HG02973 (cell line): Measurements from ENCODE around the gene TOMM20.

ENCODE experiments used
- ATAC-seq: cut with Tn5 transposase; IDR thresholded peaks from one replicate; pipeline ENCODE4 v1.9.1; 2021; ENCODE audit warnings: moderate library complexity; ENCODE audit not compliant: unreplicated experiment

TOMM20 gene

GRCh38 chr1:235068158-235069121, 60.2 kb downstream of the TOMM20 start:
- ATAC-seq = no peak

DNA sequence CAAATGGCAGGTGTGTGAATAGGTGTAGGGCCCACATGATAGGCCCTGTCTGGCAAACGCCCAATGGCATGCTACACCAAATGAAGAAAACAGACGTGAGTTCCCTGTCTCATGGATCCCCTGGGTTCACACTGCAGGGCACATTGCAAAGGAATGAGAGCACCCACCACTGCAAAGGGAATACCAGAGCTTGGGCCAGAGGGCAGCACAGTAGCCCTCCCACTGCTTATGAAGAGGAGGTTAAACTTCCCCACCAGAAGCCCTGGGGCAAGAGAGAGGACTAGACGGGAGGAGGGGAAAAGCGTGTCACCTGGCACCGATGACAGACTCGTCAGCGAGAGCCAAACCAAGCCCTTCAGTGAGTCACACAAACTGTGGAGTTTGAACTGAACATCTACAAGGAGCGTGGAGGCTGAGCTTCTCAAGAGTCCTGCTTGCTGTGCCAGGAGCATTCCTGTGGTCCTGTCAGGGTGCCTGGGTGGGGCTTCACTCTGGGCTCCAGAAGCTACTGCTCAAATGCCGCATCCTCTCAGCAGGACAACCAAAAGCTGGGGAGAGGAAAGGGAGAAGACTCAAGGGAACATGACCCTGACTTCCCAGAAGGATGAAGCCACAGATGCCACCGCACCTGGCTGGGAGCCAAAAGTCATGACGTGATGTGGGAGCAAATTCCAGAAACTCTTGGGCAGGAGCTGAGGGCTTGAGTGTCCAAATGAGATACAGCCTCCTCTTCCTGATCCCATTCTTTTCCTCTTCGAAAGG, 61.1 kb downstream of the TOMM20 start:
- ATAC-seq = no peak

- no peak for ATAC-seq
These were observed 65.4 kb downstream of the TOMM20 start for GRCh38 chr1:235063068-235063765.

GRCh38 chr1:235060607-235061470, 67.8 kb downstream of the TOMM20 start:
- ATAC-seq = no peak
